Dedifferentiated amniotic fluid mesenchymal stem cell (primary cell): ENCODE measurements around the gene OLIG1.

Experiments
- DNase-seq: peaks from one replicate; pipeline ENCODE4 v3.0.0-alpha.2; 2016; ENCODE audit errors: extremely low spot score

The OLIG1 gene

GRCh38 chr21:33063375-33063883 lies 6.5 kb upstream of the OLIG1 start:
- no peak for DNase-seq

- no peak for DNase-seq
These were observed 5.9 kb upstream of the OLIG1 start for GRCh38 chr21:33063907-33064622.

GRCh38 chr21:33064623-33065390 lies 5.1 kb upstream of the OLIG1 start:
- DNase-seq = no peak

- DNase-seq = no peak
These were observed 2.9 kb upstream of the OLIG1 start for GRCh38 chr21:33067043-33067442.

- DNase-seq = no peak
These were observed 2.5 kb upstream of the OLIG1 start for GRCh38 chr21:33067457-33067856.

GRCh38 chr21:33069243-33069642 lies 698 bp upstream of the OLIG1 start:
- DNase-seq = no peak

GRCh38 chr21:33069645-33069993 lies 322 bp upstream of the OLIG1 start:
- no peak for DNase-seq

GRCh38 chr21:33070744-33070997 lies 730 bp downstream of the OLIG1 start:
- DNase-seq = no peak

- no peak for DNase-seq
These were observed 1.2 kb downstream of the OLIG1 start for GRCh38 chr21:33070998-33071769.

- DNase-seq = no peak
These were observed 1.9 kb downstream of the OLIG1 start for GRCh38 chr21:33071770-33072306.

GRCh38 chr21:33073636-33074035 lies 3.7 kb downstream of the OLIG1 start:
- no peak for DNase-seq

- DNase-seq = no peak
These were observed 5.2 kb downstream of the OLIG1 start for GRCh38 chr21:33075128-33075527.

- DNase-seq = no peak
These were observed 5.8 kb downstream of the OLIG1 start for GRCh38 chr21:33075596-33076195.

GRCh38 chr21:33076600-33077329 lies 6.8 kb downstream of the OLIG1 start:
- DNase-seq = no peak

- no peak for DNase-seq
These were observed 9.1 kb downstream of the OLIG1 start for GRCh38 chr21:33078907-33079582.

- DNase-seq = no peak
These were observed 10.4 kb downstream of the OLIG1 start for GRCh38 chr21:33080376-33080775.

GRCh38 chr21:33080776-33081175 lies 10.8 kb downstream of the OLIG1 start:
- DNase-seq = no peak

GRCh38 chr21:33088384-33088783 lies 18.4 kb downstream of the OLIG1 start:
- no peak for DNase-seq

GRCh38 chr21:33089395-33090119 lies 19.6 kb downstream of the OLIG1 start:
- DNase-seq = no peak

GRCh38 chr21:33096426-33096825 lies 26.5 kb downstream of the OLIG1 start:
- no peak for DNase-seq
